ENCODE measurements around the gene MYO1C.

- TF ChIP-seq POLR2A (IDR thresholded peaks at IDR 0.05): no peak
- TF ChIP-seq CTCF (IDR thresholded peaks at IDR 0.05): no peak
Measured at GRCh38 chr17:1442187-1442586, 50.3 kb downstream of the MYO1C start.
